BE2C (cell line): ENCODE measurements around the gene LARGE2.

Source experiments
- DNase-seq: peaks from one replicate; pipeline ENCODE4 v3.0.0-alpha.2; 2020
- H3K27me3 ChIP-seq: fragments of 250-450 bp; sonication (Bioruptor Pico); 2 replicates; pipeline ENCODE4 v1.5.1; 2020; ENCODE audit warnings: mild to moderate bottlenecking
- H3K36me3 ChIP-seq: fragments of 250-450 bp; sonication (Bioruptor Pico); 2 replicates; pipeline ENCODE4 v1.5.1; 2020; ENCODE audit warnings: mild to moderate bottlenecking
- H3K4me1 ChIP-seq: fragments of 250-450 bp; sonication (Bioruptor Pico); 2 replicates; pipeline ENCODE4 v1.5.1; 2020
- H3K4me3 ChIP-seq: 2 replicates; pipeline ENCODE4 v1.5.1; 2011; ENCODE audit warnings: low read depth, low read length
- H3K9me3 ChIP-seq: fragments of 250-450 bp; sonication (Bioruptor Pico); 2 replicates; pipeline ENCODE4 v1.5.1; 2020
- TF ChIP-seq, protein P1 (sequence below): IDR thresholded peaks from 2 replicates; pipeline ENCODE4 v1.5.1; 2012; ENCODE audit warnings: mild to moderate bottlenecking, low read depth, low read length

LARGE2 gene

DNA sequence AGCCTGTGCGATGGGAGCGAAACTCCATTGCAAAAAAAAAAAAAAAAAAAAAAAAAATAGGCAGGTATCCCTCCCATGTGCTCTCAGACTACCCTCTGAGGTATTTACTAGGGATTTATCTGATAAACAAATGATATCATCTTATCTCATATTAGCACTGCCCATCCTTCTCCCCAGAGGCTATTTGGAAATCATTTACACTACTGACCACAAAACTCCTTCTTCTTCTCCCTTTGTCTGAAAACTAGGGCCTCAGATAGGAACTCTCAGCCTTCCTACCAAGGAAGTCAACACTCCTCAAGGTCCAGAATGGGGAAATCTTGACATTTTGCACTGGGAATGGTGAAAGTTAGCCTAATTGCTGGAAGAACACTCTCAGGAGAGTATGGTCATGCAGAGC is 46.4 kb downstream of the LARGE2 start:
- TF ChIP-seq, protein P1, sequence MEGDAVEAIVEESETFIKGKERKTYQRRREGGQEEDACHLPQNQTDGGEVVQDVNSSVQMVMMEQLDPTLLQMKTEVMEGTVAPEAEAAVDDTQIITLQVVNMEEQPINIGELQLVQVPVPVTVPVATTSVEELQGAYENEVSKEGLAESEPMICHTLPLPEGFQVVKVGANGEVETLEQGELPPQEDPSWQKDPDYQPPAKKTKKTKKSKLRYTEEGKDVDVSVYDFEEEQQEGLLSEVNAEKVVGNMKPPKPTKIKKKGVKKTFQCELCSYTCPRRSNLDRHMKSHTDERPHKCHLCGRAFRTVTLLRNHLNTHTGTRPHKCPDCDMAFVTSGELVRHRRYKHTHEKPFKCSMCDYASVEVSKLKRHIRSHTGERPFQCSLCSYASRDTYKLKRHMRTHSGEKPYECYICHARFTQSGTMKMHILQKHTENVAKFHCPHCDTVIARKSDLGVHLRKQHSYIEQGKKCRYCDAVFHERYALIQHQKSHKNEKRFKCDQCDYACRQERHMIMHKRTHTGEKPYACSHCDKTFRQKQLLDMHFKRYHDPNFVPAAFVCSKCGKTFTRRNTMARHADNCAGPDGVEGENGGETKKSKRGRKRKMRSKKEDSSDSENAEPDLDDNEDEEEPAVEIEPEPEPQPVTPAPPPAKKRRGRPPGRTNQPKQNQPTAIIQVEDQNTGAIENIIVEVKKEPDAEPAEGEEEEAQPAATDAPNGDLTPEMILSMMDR = no peak
- DNase-seq = no peak
- Histone ChIP-seq H3K9me3 (no peaks in the 10 kb centered on the region), H3K36me3 (peaks cover 7% of the 10 kb centered on the region; the same call in 1 of the 2 replicates), H3K4me1 (no peaks in the 10 kb centered on the region; the same call in 1 of the 2 replicates), H3K4me3 (no peak overlapping the region), H3K27me3 (no peaks in the 10 kb centered on the region)

DNA sequence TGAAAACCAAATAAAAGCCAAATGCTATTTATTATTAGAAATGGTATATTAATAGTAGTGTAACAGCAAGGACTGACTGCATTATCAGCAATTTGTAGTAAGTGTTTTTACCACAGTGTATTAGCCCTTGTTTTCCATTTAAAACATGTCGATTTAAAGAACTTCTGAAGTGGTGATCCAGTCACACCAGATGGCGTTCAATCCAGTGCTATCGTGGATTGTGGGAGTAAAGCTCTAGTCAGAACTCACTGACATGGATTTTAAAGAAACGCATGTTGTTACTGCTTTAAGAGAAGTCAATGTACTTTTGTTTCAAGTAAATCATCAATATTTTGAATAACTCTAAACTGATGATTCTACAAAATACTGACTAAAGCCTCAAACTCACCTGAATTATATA is 51.1 kb downstream of the LARGE2 start:
- H3K36me3 ChIP-seq = no peaks in the 10 kb centered on the region
- TF ChIP-seq, protein P1 = no peak
- no peaks in the 10 kb centered on the region for H3K4me1 ChIP-seq
- H3K27me3 ChIP-seq = no peaks in the 10 kb centered on the region
- H3K4me3 ChIP-seq = no peak overlapping the region
- no peaks in the 10 kb centered on the region for H3K9me3 ChIP-seq
- no peak for DNase-seq

- Histone ChIP-seq H3K9me3 (no peaks in the 10 kb centered on the region), H3K36me3 (no peaks in the 10 kb centered on the region), H3K4me3 (no peak overlapping the region), H3K4me1 (no peaks in the 10 kb centered on the region), H3K27me3 (no peaks in the 10 kb centered on the region)
- TF ChIP-seq, protein P1 = no peak
- no peak for DNase-seq
Observed at GRCh38 chr11:45974806-45975205, 52.4 kb downstream of the LARGE2 start.
